ENCODE results near the gene IFNA2.
A peak's percentile ranks its signal among the peaks of the same experiment; 100 is the strongest.
"Not testable (repeated sequence)": the region's sequence is repeated elsewhere in the genome, so short reads cannot be mapped to it uniquely, and the experiment has no call there.

The IFNA2 gene

DNA sequence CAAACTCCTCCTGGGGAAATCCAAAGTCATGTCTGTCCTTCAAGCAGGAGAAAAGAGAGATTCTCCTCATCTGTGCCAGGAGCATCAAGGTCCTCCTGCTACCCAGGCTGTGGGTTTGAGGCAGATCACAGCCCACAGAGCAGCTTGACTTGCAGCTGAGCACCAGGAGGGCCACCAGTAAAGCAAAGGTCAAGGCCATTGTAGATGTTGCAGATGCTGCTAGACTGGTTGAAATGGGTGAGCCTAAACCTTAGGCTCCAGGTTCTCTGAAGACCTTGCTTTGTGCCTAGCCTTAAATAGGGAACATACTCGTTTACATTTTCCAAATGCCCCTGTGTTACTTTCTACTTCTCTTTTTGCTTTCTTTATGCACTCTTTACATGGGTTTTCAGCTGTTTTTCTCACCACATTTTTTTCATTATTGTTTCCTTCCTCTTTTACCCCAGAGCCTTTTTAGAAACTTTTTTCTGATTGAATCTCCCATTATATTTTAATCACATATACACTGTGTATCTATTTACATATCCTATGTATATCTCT is at the start of gene IFNA2:
Gene IFNA2, minus strand, starts transcription at position 268 of the 540 bp plus-strand sequence. Its CDS starts 69 bp downstream, at position 199.
- peak; percentile 64 for DNase-seq

DNA sequence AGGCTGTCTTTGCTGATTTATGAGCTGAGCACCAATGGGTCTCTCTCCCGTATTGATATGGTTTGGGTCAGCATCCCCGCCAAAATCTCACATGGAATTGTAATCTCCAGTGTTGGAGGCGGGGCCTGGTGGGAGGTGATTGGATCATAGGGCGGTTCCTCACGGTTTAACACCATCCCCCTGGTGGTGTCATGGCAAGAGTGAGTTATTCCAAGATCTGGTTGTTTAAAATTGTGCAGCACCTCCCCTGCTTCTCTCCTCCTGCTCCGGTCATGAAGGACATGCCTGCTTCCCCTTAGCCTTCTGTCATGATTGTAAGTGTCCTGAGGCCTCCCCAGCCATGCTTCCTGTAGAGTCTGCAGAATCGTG is 49.8 kb upstream of the IFNA2 start:
- not testable (repeated sequence) for DNase-seq

DNA sequence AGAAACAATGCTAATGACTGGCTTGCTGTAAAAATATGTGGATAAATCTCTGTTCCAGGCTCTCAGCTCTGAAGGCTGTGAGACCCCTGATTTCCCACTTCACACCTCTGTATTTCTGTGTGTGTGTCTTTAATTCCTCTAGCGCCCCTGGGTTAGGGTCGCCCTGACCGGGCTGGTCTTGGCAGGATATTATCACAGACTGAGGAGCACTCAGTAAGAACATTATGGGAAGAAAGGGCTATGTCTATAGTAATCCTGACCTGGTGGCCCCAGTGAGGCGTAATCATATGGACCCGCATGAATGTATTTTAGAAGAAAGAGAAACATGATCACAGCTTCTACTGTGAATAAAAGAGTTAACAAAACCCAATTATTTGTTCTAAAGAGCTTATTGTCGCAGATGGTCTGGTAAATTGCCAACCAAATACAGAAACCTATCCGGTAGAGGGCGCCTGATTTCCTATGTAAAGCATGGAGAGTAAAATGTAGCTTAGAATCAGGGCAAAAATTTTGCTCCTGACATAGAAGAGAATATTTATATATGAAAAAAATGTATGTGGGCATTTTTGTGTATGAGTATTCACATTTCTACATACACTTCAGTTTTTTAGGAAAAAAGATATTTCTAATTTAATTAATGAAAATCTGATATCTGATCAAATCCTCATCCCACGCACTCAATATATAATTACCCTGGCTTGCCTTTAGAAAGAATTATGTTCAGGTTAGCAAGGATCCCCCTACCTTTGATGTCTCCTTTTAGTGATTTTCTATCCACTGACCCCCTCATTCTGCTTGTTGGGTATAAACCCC is 49.2 kb upstream of the IFNA2 start:
- no peak for DNase-seq

DNA sequence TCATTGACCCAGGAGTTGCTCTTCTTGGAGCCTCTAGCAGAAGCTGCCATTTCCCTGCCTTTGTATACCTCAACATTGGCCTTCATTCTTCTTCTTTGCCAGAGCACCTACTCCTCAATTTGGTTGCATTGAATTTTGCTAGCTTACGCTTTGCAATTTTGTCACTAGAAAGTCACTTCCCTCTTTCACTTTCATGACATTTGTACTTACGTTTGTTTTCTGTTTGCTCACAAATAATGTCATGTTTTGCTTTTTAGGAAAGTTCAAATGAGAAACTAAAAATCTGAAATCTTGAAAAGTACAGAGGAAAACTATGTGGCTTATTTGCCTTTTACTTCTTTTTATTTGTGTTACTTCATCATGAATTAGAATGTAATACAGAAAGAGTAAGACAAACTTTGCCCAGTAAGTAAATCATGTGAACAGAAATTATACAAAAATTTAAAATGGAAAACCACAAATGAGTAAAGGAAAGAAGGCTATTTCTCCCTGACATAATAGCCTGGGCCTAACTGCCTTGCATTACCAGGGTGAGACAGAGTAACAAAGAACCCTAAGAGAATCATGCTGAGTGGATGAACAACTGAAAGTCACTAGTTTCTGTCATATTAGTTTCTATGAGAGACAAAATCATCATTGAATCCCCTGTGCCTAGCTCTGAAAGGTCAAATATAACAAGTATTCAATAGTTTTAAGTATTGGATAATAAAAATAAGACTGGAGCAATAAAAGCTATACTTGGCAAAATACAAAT is 47.7 kb upstream of the IFNA2 start:
- DNase-seq, result no peak

DNA sequence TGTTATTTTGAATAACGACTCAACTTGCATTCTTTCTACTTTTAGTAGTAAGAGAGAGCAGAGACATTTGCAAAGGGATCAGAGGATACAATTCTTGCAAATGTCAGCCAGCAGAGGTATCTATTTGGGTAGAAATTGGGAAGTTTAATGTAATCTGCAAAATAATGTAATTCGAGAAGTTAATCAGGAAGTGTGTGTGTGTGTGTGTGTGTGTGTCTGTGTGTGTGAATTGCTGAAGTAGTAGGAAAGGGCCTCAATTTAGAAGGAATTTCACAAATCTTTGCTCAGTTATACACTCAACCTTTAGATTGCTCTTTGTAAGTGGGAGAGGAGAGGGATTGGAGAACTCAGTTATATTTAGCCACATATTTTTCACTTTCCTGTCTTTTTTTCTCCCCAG is 44.0 kb upstream of the IFNA2 start:
- DNase-seq, result no peak

DNA sequence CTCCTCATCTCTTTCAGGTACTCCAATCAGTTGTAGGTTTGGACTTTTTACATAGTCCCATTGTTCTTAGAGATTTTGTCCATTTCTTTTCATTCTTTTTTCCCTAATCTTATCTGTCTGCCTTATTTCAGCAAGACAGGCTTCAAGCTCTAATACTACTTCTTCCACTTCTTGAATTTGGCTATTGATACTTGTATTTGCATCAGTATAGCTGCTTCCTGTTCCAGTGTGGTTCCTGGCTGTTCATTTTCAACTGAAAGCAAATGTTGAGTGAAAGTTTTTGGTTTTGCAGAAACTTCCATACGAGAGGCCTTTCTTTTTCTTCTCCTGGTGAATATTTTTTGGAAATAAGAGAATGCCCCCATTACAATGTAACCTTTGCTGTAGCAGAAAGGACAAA is 43.0 kb upstream of the IFNA2 start:
- no peak for DNase-seq

DNA sequence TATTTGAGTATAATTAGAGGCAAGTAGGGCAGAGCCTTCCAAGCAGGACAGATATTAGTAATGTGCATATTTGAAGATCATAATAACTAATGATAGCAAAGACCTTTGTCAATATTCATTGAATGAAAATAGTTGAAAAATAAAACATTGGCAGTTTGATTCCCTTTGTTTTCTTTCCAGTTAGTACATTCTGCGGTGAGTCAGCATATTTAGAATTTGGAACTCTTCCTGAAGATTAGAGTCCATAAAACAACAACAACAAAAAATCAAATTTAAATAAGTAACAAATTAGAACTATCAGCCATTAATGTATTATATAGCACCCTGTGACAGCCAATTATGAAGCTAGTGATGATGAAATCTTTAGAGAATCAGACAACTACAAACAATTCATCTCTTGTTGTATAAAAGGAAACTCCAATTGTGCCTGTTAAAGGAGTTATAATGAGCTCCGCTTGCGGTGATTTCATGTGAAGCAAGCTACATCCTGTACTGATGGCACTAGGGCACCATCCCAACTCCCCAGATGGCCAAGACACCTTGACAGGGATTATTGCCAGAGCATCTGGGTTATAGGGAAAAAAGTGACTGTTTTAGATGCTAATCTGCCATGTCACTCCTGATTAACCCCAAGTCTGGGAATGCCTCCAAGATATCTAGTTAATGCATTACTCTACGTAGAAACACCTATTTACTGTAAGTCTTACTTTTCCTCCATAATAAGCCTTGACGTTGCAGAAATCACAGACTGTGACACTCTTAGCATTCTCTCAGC is 30.5 kb upstream of the IFNA2 start:
- DNase-seq, result no peak

DNA sequence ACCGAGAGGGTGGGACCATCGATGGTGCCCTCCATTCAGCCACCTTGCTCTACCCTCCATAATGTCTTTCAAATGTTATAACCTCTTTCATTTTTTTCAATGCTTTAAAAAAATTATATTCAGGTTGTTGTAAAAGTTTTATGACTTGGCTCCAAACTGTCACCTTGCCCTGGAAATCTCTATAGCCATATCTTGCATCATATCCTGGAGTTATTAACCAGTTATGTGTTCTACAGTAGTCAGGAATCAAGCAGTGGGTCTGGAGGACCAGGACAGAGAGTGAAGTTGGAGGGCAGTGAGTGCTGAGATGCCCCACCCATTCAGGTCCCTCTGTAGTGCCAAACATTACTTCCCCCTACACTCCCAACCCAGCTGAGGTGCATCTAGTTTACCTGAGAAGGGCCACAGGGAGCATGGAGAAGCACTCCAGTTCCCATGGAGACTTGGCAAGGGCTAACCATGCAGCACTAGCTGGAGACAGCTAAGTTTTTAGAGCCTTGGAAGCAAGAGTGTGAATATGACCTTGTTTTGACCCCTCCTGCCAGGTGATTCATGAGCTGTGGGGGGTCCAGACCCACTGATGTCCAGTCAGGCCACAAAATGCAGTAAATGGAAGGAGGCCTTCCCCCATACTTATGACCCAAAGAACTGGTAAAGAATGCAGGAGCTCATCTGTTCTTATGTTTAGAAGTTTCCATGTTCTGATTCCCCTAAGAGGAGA is 29.2 kb upstream of the IFNA2 start:
- DNase-seq, result no peak

DNA sequence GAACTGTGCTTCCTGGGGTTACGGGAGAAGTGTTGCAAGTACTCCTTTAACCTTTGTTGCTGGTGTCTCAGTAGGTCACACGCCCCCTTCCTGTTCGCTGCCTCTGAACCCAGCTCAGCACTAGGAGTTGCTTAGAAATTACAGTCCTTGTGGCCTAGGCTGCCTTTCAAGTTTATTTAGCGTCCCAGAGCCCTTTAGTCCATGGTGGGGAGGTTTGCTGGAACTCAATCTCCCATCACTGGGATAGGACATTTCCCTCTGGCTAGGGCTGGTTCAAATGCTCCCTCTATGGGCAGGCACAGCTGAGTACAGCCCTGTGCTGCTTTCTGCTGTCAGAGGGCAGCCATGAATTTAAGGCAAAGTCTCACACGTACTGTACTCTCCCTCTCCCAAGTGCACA is 28.4 kb upstream of the IFNA2 start:
- DNase-seq, result no peak

DNA sequence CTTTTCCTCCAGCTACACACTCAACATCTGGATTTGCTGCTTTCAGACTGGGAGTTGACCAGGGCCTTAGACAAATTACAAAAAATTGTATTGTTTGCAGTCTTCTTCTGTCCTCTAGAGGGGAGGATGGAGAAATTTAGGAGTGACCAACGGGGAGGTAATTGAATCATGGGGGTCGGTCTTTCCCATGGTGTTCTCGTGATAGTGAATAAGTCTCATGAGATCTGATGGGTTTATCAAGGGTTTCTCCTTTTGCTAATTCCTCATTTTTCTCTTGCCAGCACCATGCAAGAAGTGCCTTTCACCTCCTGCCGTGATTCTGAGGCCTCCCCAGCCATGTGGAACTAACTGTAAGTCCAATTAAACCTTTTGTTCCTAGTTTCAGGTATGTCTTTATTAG is 28.0 kb upstream of the IFNA2 start:
- DNase-seq, result no peak

DNA sequence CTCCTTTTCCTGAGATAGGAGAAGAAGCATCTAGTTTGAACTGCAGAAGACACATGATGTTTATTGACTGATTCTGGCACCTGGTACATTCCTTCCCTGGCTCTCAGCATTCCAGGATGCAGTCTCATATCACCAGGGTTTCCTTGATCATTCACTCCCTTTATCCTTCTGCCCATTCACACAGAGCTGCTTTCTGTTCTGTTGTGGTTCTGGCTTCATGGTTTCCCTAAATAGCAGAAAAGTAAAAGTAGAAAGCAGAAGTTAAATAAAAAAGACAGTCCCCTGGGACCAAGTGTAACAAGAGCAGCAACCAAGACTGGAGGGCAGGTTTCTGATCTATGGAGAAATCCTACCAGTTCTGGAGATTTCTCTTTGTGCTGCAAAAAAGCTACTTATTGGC is 26.9 kb upstream of the IFNA2 start:
- no peak for DNase-seq

DNA sequence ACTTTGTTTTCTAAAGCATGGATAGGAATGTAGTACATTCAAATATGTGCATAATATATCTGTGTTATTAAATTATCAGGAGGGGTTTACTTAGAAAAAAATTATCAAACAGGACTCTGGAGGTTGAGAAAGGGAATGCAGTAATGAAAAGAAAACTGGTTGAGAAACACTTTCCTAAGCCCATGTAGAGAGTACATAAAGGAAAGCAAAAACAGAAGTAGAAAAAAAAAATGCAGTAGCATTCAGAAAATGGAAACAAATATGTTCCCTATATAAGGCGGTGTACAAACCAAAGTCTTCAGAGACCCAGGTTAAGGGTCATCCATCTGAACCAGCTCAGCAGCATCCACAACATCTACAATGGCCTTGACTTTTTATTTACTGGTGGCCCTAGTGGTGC is 23.6 kb upstream of the IFNA2 start, which contains the start of gene IFNA8:
Gene IFNA8, plus strand, starts transcription at position 301 of the 400 bp plus-strand sequence. Its CDS starts 60 bp downstream, at position 361.
- no peak for DNase-seq

DNA sequence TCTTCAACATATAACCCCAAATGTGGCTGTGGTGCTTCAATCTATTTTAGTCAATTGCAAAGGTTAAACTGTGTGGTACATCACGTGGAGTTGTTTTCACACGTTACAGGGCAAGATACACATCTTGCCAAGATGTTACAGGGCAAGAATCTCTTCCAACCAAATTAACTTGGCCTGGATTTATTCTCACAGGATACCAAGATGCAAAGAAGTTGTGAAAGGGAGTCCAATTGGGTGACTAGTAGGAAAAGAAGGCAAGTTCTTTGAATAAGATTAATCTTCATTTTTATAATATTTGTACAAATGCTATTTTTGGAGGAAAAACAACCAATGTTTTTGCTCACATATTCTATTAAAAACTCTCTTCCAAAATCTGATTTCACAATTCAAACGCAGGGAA is 18.9 kb upstream of the IFNA2 start:
- DNase-seq, result no peak

DNA sequence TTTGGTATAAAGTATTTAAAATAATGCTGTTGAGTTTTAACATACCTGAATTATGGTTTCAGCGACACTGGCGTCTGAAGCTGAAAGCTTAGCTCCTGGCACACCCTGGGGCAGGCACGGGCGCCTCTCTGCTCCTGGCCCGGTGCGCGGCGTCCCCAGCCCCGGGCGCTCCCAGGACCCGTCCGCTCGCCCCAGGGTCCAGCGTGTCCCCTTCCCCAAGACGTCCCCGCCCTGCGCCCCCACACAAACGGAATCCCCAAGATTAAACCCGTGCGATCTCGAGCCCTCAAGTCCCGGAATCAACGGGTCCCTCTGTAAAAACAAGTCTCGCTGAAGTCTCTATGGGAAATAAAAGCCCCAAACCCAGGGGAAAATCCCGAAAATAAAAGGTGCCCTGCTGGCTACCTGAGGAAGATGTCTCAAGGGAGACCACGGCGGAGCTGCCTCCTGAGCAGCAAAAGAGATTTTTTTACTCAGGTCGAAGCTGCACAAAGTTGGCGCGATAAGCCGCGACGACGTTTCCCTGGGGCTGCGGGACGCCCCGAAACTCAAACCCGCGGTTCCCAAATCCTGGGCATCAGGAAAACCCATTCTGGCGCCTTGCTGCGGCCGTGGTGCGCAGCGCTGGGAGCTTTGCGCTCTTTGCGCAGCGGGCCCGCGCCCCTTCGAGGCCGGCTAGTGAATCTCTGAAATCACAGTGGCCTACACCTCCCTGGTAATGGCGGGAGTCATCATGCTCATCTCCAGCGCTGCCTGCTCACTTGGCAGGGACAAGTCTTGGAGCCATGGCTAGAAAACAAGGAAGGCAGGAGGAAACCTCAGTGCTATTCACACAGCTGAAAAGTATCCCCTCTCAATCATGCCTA is 17.4 kb upstream of the IFNA2 start:
- no peak for DNase-seq

DNA sequence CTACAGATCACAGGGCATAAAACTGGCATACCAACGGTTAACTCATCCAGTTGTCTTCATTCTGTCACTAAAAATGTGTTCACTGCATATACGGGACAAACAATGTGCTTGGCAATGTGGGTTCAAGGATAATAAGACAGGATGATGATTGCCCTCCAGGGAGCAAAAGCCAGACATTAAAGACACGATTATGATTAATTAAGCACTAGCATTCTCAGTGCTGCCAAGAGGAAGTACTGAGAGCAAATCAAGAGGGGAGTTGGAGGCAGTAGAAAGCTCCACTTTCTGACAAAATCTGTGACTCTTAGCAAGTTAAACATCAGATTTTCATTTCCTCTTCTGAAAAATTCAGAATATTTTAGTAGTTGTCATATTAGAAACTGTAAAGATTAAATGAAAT is 14.8 kb upstream of the IFNA2 start:
- no peak for DNase-seq

DNA sequence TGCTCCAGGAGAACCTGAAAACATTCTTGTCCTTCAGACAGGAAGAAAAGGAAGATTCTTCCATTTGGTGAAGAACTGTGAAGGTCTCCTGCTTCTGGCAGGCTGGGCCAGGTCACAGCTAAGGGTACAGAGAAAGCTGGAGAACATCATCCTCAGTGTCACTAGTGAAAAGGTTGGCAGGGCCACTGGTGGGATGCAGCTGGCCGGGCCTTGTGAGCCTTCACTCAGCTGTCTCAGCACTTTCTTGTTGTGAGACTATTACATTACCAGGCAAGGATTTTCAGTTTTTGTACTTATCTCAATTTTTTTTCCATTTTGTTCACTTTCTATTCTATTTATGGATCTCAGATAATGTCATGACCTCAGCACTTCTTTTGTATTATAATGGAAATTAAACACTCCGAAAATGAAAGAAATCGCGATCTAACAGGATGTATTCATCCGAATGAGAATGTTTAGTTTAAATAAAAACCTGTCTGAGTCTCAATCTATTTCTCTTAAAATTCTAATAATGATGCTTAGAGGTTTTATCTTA is 13.8 kb upstream of the IFNA2 start:
- DNase-seq, result no peak

DNA sequence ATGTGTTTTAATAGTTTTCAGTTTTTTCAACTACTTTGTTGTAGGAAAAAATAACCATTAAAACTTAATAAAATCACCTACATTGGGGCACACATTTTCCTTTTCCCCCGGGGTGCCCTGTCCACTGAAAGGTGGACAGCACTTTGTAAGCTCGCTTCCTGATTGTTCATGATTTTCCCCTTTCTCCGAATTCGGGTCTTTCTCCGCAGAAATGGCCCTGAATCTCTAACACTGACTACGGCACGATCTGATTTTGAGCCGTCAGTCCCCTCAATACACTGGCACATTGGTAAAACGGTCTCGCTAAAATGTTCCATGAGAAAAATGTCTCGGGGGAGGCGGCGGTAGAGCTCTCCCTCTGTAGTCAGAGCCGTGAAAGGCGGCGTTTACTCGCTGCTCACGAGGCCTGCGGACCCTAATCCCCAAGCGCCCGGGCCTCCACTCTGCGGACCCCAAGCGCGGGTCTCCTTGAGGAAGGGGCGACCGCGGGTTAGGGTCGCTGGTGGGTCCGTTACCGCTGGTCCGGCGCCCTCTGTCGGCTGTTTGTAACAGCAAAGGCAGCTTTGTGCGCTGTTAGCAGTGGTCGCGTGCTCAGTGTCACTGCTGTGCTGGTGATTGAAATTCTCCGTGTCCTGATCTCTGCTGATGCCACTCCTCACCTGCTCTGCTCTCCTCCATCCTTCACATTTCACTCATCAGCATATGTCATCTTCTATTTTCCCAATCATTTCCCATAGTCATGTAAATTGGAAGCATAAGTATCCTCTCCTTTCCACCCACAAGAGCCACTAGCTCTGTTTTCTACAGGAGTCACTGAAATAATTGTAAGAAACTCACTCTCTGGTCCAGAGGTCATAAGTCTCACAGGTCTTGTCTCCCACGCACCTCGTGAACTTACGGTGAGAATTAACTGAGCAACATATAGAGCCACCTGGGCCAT is 10.8 kb upstream of the IFNA2 start:
- no peak for DNase-seq

DNA sequence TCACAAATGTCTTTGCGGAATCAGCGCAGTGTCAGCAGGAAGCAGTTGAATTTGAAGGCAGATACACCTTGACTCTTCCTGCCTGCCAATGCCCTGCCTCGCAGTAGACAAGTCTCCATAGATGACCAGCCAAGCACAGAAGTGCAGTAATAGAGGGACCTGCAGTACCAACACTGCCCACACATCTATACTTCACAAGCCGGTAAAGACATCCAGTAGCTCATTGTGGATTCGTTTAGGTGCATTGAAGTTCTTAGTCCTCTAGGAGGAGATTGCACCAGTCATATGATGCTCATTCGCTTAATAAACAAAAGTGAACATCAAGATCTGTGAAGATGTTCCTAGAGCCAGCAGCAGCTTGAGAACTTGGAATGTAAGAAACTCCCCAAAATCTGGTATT is 7.1 kb upstream of the IFNA2 start:
- DNase-seq, result no peak

DNA sequence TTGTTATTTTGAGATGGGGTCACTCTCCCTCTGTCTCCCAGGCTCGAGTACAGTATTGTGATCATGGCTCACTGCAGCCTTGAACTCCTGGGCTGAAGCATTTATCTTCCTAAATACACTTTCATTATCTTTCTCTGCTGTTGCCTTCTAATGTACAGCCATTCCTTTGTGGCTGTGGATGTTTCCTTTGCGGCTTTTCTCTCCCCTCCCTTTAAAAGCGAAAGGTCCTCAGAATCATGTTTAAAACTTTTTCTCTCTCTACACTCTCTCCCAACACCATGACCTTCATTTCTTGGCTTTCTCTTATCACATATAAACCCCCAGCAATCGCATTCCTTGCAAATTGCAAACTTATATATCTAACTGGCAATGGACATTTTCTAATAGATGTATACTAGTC is 1.6 kb downstream of the IFNA2 start:
- DNase-seq, result no peak
